Spleen (tissue), 7 donors: ENCODE data around the gene CYP1A1.

Experiments used
- POLR2A ChIP-seq, 3 donors: fragments of 450-650 bp; IDR thresholded peaks; one replicate each; pipeline ENCODE4 v1.5.1; 2017; ENCODE audit warnings: antibody characterized with exemption in 3 of 3, mild to moderate bottlenecking in 1 of 3
- POLR2AphosphoS5 ChIP-seq, 3 donors: sonication (generic); formaldehyde crosslinking; IDR thresholded peaks; one replicate each; pipeline ENCODE4 v1.5.1; 2017; ENCODE audit warnings: antibody characterized with exemption in 3 of 3
- TF ChIP-seq, protein P1 (sequence below), 11 experiments: fragments of 200-600 bp in 7 of 11; fragments of 450-650 bp in 4 of 11; sonication (generic) in 4 of 11; IDR thresholded peaks in 8 of 11; conservative IDR thresholded peaks in 3 of 11; 1 replicate in 7 of 11; 2 replicates in 4 of 11; pipeline versions ENCODE4 v1.4.0 to v1.8.0; 2016 to 2021; ENCODE audit warnings: antibody characterized with exemption in 11 of 11, inconsistent platforms in 4 of 11, mild to moderate bottlenecking in 1 of 11
- donor health status: DM: no; HTN: no; CAD: no; lungs with moderate emphysema.
- donor health status: DM: no; HTN: no; CAD: no.
- donor health status: DM: no; HTN: no; CAD: no.

DNA sequence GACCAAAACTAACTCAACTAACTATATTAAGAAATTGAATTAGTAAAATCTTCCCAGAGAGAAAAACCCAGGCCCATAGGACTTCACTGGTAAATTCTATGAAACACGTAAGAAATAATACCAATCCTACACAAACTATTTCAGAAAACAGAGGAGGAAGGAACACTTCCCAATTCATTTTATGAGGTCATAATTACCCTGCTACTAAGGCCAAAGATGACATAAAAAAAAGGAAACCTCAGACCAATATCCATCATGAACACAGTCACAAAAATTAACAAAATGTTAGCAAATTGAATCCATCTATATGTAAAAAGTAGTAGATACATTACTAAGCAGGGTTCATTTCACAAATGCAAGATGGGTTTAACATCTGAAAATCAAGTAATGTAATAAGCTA lies 33.0 kb downstream of the CYP1A1 start:
- TF ChIP-seq, protein P1, sequence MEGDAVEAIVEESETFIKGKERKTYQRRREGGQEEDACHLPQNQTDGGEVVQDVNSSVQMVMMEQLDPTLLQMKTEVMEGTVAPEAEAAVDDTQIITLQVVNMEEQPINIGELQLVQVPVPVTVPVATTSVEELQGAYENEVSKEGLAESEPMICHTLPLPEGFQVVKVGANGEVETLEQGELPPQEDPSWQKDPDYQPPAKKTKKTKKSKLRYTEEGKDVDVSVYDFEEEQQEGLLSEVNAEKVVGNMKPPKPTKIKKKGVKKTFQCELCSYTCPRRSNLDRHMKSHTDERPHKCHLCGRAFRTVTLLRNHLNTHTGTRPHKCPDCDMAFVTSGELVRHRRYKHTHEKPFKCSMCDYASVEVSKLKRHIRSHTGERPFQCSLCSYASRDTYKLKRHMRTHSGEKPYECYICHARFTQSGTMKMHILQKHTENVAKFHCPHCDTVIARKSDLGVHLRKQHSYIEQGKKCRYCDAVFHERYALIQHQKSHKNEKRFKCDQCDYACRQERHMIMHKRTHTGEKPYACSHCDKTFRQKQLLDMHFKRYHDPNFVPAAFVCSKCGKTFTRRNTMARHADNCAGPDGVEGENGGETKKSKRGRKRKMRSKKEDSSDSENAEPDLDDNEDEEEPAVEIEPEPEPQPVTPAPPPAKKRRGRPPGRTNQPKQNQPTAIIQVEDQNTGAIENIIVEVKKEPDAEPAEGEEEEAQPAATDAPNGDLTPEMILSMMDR (IDR thresholded peaks at IDR 0.05 in 8 of 11, conservative IDR thresholded peaks at IDR 0.05 in 3 of 11) = no peak
- TF ChIP-seq POLR2AphosphoS5 (IDR thresholded peaks at IDR 0.05) (no peak), POLR2A (IDR thresholded peaks at IDR 0.05) (no peak)
